HPDE6-E6E7 (cell line): ENCODE data around the gene MMP23B.

Experiments used
- DNase-seq: peaks from one replicate; pipeline ENCODE4 v3.0.0; 2011; ENCODE audit warnings: missing footprints; ENCODE audit errors: extremely low spot score

MMP23B gene

DNA sequence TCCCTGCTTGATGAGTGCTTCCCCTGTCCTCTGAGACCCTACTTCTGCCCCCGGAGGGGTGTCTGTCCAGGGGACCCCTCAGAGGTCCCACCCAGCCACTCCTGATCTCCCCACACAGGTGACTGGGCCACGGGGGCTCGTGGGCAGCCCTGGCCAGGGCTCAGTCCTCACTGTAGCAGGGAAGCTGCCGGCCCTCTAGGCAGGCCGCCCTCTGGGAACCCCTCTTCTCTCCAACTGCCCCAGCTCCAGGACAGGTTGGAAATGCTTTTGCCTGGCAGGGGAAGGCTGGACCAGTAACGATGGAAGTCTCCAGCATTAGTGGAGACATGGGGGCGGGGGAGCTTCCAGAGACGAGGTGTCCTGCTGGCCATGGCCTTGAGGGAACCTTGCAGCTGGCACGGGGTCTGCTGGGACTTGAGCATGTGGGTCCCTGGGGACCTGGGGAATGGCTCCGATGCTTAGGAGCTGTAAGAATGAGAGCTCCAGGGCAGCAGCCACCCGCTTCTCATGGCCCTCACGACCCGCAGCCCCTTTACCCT, 28.9 kb upstream of the MMP23B start:
- DNase-seq = no peak

GRCh38 chr1:1603671-1604373, 28.2 kb upstream of the MMP23B start:
- no peak for DNase-seq

DNA sequence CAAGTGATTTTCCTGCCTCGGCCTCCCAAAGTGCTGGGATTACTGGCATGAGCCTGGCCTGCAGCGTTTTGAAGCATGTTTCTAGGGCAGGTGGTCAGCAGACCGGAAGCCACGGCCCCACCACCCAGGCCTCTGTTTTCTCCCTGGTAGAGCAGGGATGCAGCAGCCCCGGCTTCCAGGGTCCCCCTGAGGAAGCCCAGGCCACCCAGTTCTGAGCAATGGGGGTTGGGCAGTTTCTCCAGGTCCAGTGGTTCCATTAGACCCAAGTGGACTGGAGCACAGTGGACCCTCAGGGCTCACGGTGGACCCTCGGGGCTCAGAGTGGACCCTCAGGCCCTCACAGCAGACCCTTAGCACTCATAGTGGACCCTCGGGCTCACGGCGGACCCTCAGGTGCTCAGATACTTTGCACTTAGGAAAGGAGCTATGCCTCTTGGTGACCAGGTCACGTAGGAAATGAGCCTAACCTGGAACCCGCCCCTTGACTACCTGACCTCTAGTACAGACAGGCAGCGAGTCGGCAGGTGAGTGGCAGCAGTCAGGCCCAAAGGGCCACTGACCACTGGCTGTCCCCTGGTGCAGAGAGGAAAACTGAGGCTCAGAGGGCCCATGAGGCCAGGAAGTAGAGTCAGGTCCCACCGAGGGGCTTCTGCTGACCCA, 27.5 kb upstream of the MMP23B start:
- DNase-seq = no peak

DNA sequence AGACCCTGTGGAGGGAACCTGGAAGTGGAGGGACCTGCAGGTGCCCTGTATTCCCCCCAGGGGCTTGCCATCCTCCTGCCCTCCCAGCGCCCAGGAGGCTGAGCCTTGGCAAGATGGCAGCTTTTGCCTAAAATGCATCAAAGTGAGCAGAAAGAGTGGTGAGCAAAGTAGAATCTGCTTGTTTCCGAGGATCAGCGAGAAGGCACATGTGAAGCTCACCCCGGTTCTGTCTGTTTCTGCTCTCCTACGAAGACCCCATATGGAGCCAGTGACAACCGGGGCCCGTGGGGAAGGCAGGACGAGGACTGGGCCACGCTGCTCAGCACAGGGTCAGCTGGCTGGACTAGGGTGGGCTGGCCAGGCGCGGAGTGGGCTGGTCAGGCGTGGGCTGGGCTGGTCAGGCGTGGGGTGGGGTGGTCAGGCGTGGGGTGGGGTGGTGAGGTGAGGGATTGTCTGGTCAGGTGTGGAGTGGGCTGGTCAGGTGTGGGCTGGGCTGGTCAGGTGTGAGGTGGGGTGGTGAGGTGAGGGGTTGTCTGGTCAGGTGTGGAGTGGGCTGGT, 26.9 kb upstream of the MMP23B start:
- DNase-seq = no peak

DNA sequence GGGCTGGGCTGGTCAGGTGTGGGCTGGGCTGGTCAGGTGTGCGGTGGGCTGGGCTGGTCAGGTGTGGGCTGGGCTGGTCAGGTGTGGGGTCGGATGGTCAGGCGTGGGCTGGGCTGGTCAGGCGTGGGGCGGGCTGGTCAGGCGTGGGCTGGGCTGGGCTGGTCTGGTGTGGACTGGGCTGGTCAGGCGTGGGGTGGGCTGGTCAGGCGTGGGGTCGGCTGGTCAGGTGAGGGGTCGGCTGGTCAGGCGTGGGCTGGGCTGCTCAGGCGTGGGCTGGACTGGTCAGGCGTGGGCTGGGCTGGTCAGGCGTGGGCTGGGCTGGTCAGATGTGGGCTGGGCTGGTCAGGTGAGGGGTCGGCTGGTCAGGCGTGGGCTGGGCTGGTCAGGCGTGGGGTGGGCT, 26.2 kb upstream of the MMP23B start:
- DNase-seq = no peak

DNA sequence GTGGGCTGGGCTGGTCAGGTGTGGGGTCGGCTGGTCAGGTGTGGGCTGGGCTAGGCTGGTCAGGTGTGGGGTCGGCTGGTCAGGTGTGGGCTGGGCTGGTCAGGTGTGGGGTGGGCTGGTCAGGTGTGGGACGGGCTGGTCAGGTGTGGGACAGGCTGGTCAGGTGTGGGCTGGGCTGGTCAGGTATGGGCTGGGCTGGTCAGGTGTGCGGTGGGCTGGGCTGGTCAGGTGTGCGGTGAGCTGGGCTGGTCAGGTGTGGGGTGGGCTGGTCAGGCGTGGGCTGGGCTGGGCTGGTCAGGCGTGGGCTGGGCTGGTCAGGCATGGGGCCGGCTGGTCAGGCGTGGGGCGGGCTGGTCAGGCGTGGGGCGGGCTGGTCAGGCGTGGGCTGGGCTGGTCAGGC, 25.7 kb upstream of the MMP23B start:
- no peak for DNase-seq

- no peak for DNase-seq
These were observed 22.0 kb upstream of the MMP23B start for GRCh38 chr1:1609822-1610485.

DNA sequence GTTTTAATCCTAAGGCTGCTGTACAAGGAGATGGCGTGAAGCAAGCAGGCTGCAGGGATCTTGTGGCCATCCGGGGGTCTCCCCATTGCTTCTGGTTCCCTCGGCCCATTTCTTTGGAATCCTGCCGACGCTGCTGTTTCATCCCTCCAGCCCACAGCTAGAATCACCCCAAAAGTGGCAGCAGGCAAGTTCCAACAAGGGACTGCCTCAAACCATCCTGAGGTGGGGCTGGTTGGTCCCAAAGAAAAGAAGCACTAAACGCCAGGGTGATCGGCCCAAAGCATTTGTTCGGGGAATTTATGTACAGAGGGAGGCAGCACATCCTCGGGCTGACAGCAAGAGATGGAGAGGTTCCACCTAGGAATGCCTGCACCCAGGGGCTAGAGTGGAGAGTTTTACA, 21.2 kb upstream of the MMP23B start:
- no peak for DNase-seq

GRCh38 chr1:1612104-1612400, 19.9 kb upstream of the MMP23B start:
- no peak for DNase-seq

GRCh38 chr1:1613509-1614082, 18.4 kb upstream of the MMP23B start:
- no peak for DNase-seq

DNA sequence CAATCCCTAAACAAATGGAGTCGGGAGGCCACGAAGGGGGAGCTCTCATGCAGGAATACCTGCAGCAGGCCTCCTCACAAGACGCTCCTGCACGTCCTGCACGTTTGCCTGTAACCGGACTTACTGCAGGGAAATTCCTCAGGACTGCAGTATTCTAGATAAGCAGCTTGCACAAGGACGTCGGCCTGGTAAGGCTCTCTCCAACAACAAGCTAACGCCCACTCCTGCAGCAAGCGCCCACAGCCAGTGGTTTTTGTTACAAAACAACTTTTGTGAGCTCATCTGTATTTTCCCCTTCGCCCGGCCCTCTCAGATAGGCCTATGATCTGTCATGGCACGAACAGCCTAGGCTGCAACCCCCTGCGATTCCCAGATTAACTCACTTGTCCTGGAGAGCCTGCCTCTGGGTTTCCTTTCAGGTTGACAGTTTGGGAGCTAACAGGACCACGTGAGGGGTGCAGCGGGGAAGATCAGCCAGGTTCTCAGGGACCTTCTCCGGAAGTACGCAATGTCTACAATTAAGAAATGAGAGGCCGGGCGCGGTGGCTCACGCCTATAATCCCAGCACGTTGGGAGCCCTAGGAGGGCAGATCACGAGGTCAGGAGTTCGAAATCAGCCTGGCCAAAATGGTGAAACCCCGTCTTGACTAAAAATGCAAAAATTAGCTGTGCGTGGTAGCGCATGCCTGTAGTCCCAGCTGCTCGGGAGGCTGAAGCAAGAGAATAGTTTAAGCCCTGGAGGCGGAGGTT, 17.6 kb upstream of the MMP23B start:
- DNase-seq = no peak

DNA sequence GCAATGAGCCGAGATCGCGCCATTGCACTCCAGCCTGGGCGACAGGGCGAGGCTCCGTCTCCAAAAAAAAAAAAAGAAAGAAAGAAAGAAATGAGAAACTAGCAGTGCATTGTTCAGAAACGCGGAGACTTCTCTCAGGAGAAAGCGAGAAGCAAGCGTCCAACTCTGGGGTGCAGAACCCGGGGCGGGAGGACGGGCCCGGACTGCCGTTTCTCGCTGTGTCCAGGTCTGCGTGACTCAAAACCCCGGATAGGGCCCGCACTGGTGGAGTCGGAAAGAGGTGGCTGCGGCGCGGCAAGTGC, 17.1 kb upstream of the MMP23B start:
- DNase-seq = no peak

- peak; percentile 96 for DNase-seq
These were observed 16.5 kb upstream of the MMP23B start, which contains the start of gene MIB2 for GRCh38 chr1:1615256-1616044. MIB2 (plus strand) TSS chr1:1615500; CDS start chr1:1623453, 7,953 bp downstream.

- no peak for DNase-seq
These were observed 15.8 kb upstream of the MMP23B start for GRCh38 chr1:1616045-1616790.

DNA sequence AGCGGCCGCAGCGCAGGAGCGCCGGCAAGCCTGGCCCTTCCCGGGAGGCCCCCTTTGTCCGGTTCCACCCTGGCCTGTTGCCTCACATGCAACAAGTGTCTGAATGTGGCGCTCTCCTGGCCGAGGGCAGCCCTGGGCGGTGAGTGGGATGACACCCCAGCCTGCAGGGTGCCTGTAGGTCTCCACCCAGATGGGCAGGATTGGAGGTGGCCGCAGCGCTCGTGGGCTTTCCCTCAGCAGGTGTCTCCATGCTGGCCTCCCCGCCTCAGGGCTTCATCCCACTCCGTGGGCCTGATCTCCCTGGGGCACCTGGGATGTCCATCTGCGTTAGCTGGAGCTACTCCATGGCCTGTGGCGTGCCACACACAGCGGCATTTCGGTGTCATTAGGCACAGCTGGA, 15.1 kb upstream of the MMP23B start:
- DNase-seq = no peak

DNA sequence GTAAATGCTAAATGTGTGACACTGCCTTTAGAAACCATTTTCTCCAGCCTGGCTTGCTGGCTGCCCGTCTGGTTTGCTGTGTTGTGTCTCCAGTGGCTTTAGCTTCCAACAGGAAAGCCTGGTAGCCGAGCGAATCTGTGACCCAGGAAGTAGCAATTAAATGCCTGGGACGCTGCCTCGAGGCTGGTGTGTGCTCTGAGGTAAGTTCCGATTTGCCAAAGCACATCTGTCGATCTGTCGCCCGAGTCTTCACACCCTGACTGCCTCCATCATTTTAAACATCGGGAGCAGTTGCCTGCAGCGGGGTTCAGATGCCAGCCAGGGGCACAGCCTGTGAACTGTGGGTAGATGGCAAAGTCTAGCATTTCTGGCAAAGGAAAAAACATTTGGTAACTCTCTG, 14.5 kb upstream of the MMP23B start:
- no peak for DNase-seq

GRCh38 chr1:1617925-1618324, 14.0 kb upstream of the MMP23B start:
- no peak for DNase-seq

DNA sequence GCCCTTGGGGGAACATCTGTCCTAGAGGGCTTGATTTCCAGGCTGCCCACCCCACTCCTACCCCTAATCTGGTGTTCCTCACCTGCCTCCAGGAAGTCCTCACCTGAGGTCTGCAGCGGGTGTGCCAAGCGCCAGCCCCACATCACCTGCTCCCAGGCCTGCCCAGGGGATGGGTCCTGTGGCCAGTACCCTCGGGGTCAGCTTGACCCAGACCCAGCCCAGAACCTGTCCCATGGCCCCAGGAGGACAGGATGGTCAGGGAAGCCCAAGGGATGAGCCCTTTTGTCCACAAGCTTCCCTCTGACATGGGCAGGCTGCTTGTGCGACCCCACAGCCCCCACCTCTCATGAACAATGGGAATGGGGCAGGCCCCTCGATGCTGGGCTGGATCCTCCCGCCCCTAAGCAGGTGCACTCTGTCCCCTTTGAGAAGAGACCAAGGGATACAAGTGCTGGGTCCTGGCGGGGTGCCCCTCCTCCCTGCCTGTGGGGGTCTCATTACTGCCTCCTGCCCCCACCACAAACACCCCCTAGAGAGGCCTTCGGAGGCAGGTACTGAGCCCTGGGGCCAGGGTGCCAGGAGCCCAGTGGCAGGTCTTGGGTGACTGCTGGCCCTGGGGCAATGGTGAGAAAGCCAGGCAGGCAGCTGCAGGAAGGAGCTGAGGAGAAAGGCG, 13.4 kb upstream of the MMP23B start:
- no peak for DNase-seq

DNA sequence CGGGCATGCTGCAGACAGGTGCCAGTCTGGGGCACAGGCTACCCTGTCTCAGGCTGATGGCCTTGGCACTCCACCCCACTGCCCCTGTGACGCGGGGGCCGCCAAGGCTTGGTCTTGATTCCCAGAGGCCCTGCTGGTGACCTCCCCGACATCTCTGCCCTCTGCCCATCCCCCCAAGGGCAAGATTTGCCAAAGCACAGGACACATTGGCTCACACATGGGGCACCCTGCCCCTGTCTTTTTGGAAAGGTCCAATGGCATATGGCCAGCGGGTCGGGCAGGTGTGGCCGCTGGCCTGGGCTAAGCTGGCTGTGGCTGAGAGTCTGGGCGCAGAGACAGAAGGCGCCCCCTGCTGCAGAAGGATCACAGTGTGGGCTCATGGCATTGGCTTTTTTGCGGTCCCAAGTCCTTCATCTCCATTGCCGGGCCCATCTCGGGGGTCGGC, 12.0 kb upstream of the MMP23B start:
- no peak for DNase-seq
